H1 (cell line): ENCODE measurements around the gene SH3RF3. TPM values are rescaled to one million over a fixed set of nuclear protein-coding genes. Genes with fewer than 3 reads are reported as not detected.

Source experiments
- CTCF ChIA-PET: fragments of 300-600 bp; sonication (Branson Sonifier 250); formaldehyde crosslinking; loops from one replicate; lab custom pipeline; 2021; ENCODE audit not compliant: partially characterized antibody; lab: Charles Lee
- POLR2A ChIA-PET: fragments of 300-600 bp; sonication (Branson Sonifier 250); formaldehyde crosslinking; loops from one replicate; lab custom pipeline; 2021; ENCODE audit warnings: inconsistent platforms; ENCODE audit not compliant: partially characterized antibody; lab: Charles Lee
- DNase-seq, 2 experiments: peaks; one replicate each; pipeline versions ENCODE4 v3.0.0 to v3.0.0-alpha.2; 2010 to 2022; ENCODE audit warnings: low spot score in 2 of 2, low read depth in 1 of 2, mixed read lengths in 1 of 2
- FAIRE-seq: peaks from 2 replicates; lab custom pipeline; 2011; peaks lifted over from hg19 to GRCh38; lab: Jason Lieb, UNC
- H2AFZ ChIP-seq: 2 replicates; pipeline ENCODE4 v1.8.1; 2012; ENCODE audit warnings: low read length, inconsistent platforms
- H2AK5ac ChIP-seq: 2 replicates; pipeline ENCODE4 v1.6.1; 2013; ENCODE audit warnings: low read depth, low read length
- H2BK120ac ChIP-seq: replicated peaks from 2 replicates; pipeline ENCODE3; 2013; ENCODE audit warnings: low read depth, low read length, inconsistent platforms
- H2BK12ac ChIP-seq: 2 replicates; pipeline ENCODE4 v1.6.1; 2013; ENCODE audit warnings: low read depth, low read length
- H2BK15ac ChIP-seq: 2 replicates; pipeline ENCODE4 v1.6.1; 2013; ENCODE audit warnings: low read length
- H2BK20ac ChIP-seq: 2 replicates; pipeline ENCODE4 v1.6.1; 2013; ENCODE audit warnings: low read length
- H2BK5ac ChIP-seq: 2 replicates; pipeline ENCODE4 v1.6.1; 2013; ENCODE audit warnings: low read depth, low read length
- H3K14ac ChIP-seq: 2 replicates; pipeline ENCODE4 v1.6.1; 2013; ENCODE audit warnings: inconsistent platforms; ENCODE audit not compliant: insufficient read length
- H3K18ac ChIP-seq: 2 replicates; pipeline ENCODE4 v1.6.1; 2013; ENCODE audit warnings: low read length; ENCODE audit errors: extremely low read depth
- H3K23ac ChIP-seq: 2 replicates; pipeline ENCODE4 v1.6.1; 2013; ENCODE audit warnings: inconsistent platforms; ENCODE audit not compliant: insufficient read length
- H3K23me2 ChIP-seq: 2 replicates; pipeline ENCODE4 v1.6.1; 2013; ENCODE audit warnings: low read depth, low read length
- H3K27ac ChIP-seq: 2 replicates; pipeline ENCODE4 v1.6.1; 2011; ENCODE audit warnings: low read depth, low read length, inconsistent platforms
- H3K27me3 ChIP-seq, 4 experiments: replicated peaks in 1 of 4; 1 replicate in 1 of 4; 2 replicates in 3 of 4; pipeline versions ENCODE4 v1.6.1 to v1.8.1; 2011 to 2013; ENCODE audit warnings: low read length in 3 of 4, mild to moderate bottlenecking in 3 of 4, inconsistent platforms in 2 of 4, mixed read lengths in 2 of 4, moderate library complexity in 1 of 4; ENCODE audit not compliant: control insufficient read depth in 3 of 4, insufficient read depth in 3 of 4; ENCODE audit errors: extremely low read depth in 1 of 4
- H3K36me3 ChIP-seq, 4 experiments: 2 replicates each; pipeline versions ENCODE4 v1.6.1 to v1.8.1; 2011 to 2013; ENCODE audit warnings: mild to moderate bottlenecking in 4 of 4, low read length in 3 of 4, moderate library complexity in 2 of 4, control low read depth in 1 of 4, inconsistent platforms in 1 of 4; ENCODE audit not compliant: insufficient read depth in 4 of 4, control insufficient read depth in 2 of 4
- H3K4ac ChIP-seq: replicated peaks from 2 replicates; pipeline ENCODE3; 2013; ENCODE audit warnings: low read length, low read depth, mixed read lengths, inconsistent platforms; ENCODE audit not compliant: insufficient read length
- H3K4me1 ChIP-seq, 4 experiments: replicated peaks in 1 of 4; 1 replicate in 1 of 4; 2 replicates in 3 of 4; pipeline versions ENCODE4 v1.6.1 to v1.8.1; 2011 to 2013; ENCODE audit warnings: low read length in 3 of 4, inconsistent platforms in 2 of 4, mixed read lengths in 1 of 4; ENCODE audit not compliant: insufficient read depth in 4 of 4, control insufficient read depth in 3 of 4
- H3K4me2 ChIP-seq, 2 experiments: 2 replicates each; pipeline versions ENCODE4 v1.6.1 to v1.8.1; 2011 to 2013; ENCODE audit warnings: low read depth in 2 of 2, low read length in 2 of 2, control low read depth in 1 of 2, inconsistent platforms in 1 of 2, mild to moderate bottlenecking in 1 of 2; ENCODE audit not compliant: insufficient read depth in 1 of 2
- H3K4me3 ChIP-seq, 4 experiments: fragments of 200-600, 300-600 bp in 1 of 4; sonication (generic), shearing (Covaris generic), sonication (Bioruptor Twin) in 1 of 4; 2 replicates each; pipeline versions ENCODE4 v1.5.1 to v1.8.1; 2011 to 2016; ENCODE audit warnings: low read length in 4 of 4, low read depth in 3 of 4, control low read depth in 2 of 4, inconsistent platforms in 2 of 4, mild to moderate bottlenecking in 2 of 4, mixed read lengths in 1 of 4, moderate library complexity in 1 of 4; ENCODE audit not compliant: insufficient read depth in 2 of 4; ENCODE audit errors: extremely low read depth in 1 of 4
- H3K56ac ChIP-seq: replicated peaks from 2 replicates; pipeline ENCODE3; 2013; ENCODE audit warnings: low read depth, mild to moderate bottlenecking, mixed read lengths, low read length, inconsistent platforms; ENCODE audit not compliant: insufficient read length
- H3K79me1 ChIP-seq: 2 replicates; pipeline ENCODE4 v1.6.1; 2013; ENCODE audit warnings: low read depth, low read length, control low read depth
- H3K79me2 ChIP-seq, 2 experiments: 2 replicates each; pipeline versions ENCODE4 v1.6.1 to v1.8.1; 2012 to 2013; ENCODE audit warnings: low read length in 2 of 2, mild to moderate bottlenecking in 2 of 2, inconsistent platforms in 1 of 2; ENCODE audit not compliant: insufficient read depth in 2 of 2, control insufficient read depth in 1 of 2
- H3K9ac ChIP-seq, 4 experiments: replicated peaks in 1 of 4; 1 replicate in 1 of 4; 2 replicates in 3 of 4; pipeline versions ENCODE4 v1.6.1 to v1.8.1; 2011 to 2013; ENCODE audit warnings: low read depth in 3 of 4, low read length in 3 of 4, control low read depth in 2 of 4, mild to moderate bottlenecking in 2 of 4, moderate library complexity in 2 of 4, inconsistent platforms in 1 of 4; ENCODE audit errors: extremely low read depth in 1 of 4
- H3K9me3 ChIP-seq, 2 experiments: 2 replicates each; pipeline versions ENCODE4 v1.6.1 to v1.8.1; 2012 to 2013; ENCODE audit warnings: mild to moderate bottlenecking in 2 of 2, moderate library complexity in 2 of 2, control low read depth in 1 of 2, inconsistent platforms in 1 of 2, low read depth in 1 of 2, low read length in 1 of 2, mixed read lengths in 1 of 2; ENCODE audit not compliant: insufficient read depth in 2 of 2
- H4K20me1 ChIP-seq, 2 experiments: replicated peaks in 1 of 2; 2 replicates each; pipeline versions ENCODE3 to v1.8.1; 2011 to 2013; ENCODE audit warnings: inconsistent platforms in 2 of 2, low read length in 2 of 2, mild to moderate bottlenecking in 1 of 2; ENCODE audit not compliant: insufficient read depth in 2 of 2, control insufficient read depth in 1 of 2
- H4K5ac ChIP-seq: 2 replicates; pipeline ENCODE4 v1.6.1; 2013; ENCODE audit warnings: low read length, low read depth, mixed read lengths, inconsistent platforms; ENCODE audit not compliant: insufficient read length
- H4K8ac ChIP-seq: 2 replicates; pipeline ENCODE4 v1.8.0; 2013; ENCODE audit warnings: mild to moderate bottlenecking, moderate library complexity, low read length, inconsistent platforms; ENCODE audit not compliant: insufficient read depth; ENCODE audit errors: extremely low read depth
- H4K91ac ChIP-seq: replicated peaks from 2 replicates; pipeline ENCODE3; 2013; ENCODE audit warnings: low read length, mixed read lengths, inconsistent platforms; ENCODE audit not compliant: insufficient read length
- BACH1 ChIP-seq: IDR thresholded peaks from 2 replicates; pipeline ENCODE4 v1.6.1; 2012; ENCODE audit warnings: low read length, improper control_type of control experiment
- CEBPB ChIP-seq: IDR thresholded peaks from 2 replicates; pipeline ENCODE4 v1.6.1; 2012; ENCODE audit warnings: low read depth, low read length
- KDM1A ChIP-seq: fragments of 200-600, 300-600 bp; sonication (generic); IDR thresholded peaks from 2 replicates; pipeline ENCODE4 v1.7.1; 2016; ENCODE audit warnings: mild to moderate bottlenecking, low read length, borderline replicate concordance
- POLR2A ChIP-seq, 2 experiments: IDR thresholded peaks; 1 replicate in 1 of 2; 2 replicates in 1 of 2; pipeline ENCODE4 v1.6.1; 2011; ENCODE audit warnings: low read depth in 2 of 2, low read length in 2 of 2, mild to moderate bottlenecking in 2 of 2; ENCODE audit errors: control extremely low read depth in 1 of 2
- SP1 ChIP-seq: IDR thresholded peaks from 2 replicates; pipeline ENCODE4 v1.6.1; 2011; ENCODE audit warnings: low read depth, low read length
- SP2 ChIP-seq: IDR thresholded peaks from 2 replicates; pipeline ENCODE4 v1.6.1; 2012; ENCODE audit warnings: mild to moderate bottlenecking, low read length, inconsistent platforms
- TEAD4 ChIP-seq: IDR thresholded peaks from 2 replicates; pipeline ENCODE4 v1.6.1; 2012; ENCODE audit warnings: low read depth, low read length, inconsistent platforms, mixed read lengths
- WGBS, 2 experiments: shearing (Covaris generic) in 1 of 2; methylation state at CpG; one replicate each; pipeline versions ENCODE4 v1.1.6 to v1.1.7; 2013 to 2015; ENCODE audit warnings: low lambda C conversion rate in 2 of 2, mixed read lengths in 2 of 2, inconsistent platforms in 1 of 2, low coverage in 1 of 2, missing lambda C conversion rate in 1 of 2; ENCODE audit not compliant: insufficient replicate concordance in 2 of 2, insufficient coverage in 1 of 2, insufficient read length in 1 of 2; ENCODE audit errors: extremely low coverage in 1 of 2, missing lambda C conversion rate in 1 of 2; 5-methylcytosine and 5-hydroxymethylcytosine counted together
- polyA plus RNA-seq, 7 experiments: library from polyadenylated mRNA; depleted of rRNA in 3 of 7; stranded (reverse) in 5 of 7; unstranded in 2 of 7; fragments of >200 nt in 5 of 7; fragments of 200-250 nt in 2 of 7; gene quantifications; 1 replicate in 5 of 7; 2 replicates in 1 of 7; 4 replicates in 1 of 7; pipeline versions ENCODE4 v1.2.1 to v1.2.3, GENCODE V29; 2011 to 2013; ENCODE audit warnings: missing spikeins in 2 of 7, mixed read lengths in 2 of 7
- total RNA-seq: library from RNA; stranded (reverse); fragmentation: NEBNext Ultra II Directional; extraction: Animal tissue kit (Norgen Biotek cat#: 25700); gene quantifications from 2 replicates; pipeline ENCODE4 v1.2.1, GENCODE V29; 2021

SH3RF3 gene
- total and polyA plus RNA-seq, 2 of the 8 experiments (the other 6 are each of a cell fraction or from before 2014, with no cell fraction given) = 0.11 to 0.65 TPM

- Histone ChIP-seq H3K79me1 (no peaks in the 10 kb centered on the region), H3K23ac (no peak overlapping the region), H3K27ac (no peak overlapping the region), H3K4me2 (no peak overlapping the region), H4K8ac (no peak overlapping the region), H2AK5ac (no peak overlapping the region), H3K56ac (no peak overlapping the region), H2BK15ac (no peak overlapping the region), H3K4me3 (no peak overlapping the region), H2BK5ac (no peak overlapping the region), H3K36me3 (no peaks in the 10 kb centered on the region), H3K9me3 (no peaks in the 10 kb centered on the region), H2AFZ (no peak overlapping the region), H2BK20ac (no peak overlapping the region), H3K4ac (no peak overlapping the region), H3K23me2 (no peaks in the 10 kb centered on the region), H3K4me1 (no peaks in the 10 kb centered on the region; a peak in 1 of 7 replicates), H3K9ac (no peak overlapping the region), H3K79me2 (no peaks in the 10 kb centered on the region), H4K5ac (no peak overlapping the region), H3K27me3 (no peaks in the 10 kb centered on the region; a peak in 1 of 7 replicates), H2BK120ac (no peak overlapping the region), H3K18ac (no peak overlapping the region), H4K91ac (no peak overlapping the region), H3K14ac (no peak overlapping the region), H2BK12ac (no peak overlapping the region), H4K20me1 (no peaks in the 10 kb centered on the region)
- no peak for DNase-seq
- ChIA-PET POLR2A (no interaction called here), CTCF (interaction anchor here (0.7 to 2.0 kb wide), 14 partner anchors 8 to 294 kb away, joined by 3 to 10 read pairs (median 4); no protein-coding TSS in a partner anchor)
- FAIRE-seq = no peak
- TF ChIP-seq SP1 (no peak), TEAD4 (no peak), SP2 (no peak), POLR2A (IDR thresholded peaks at IDR 0.05; ENCODE audit: control extremely low read depth in 1 of 2, low read depth in 2 of 2, low read length in 2 of 2) (no peak), CEBPB (no peak), KDM1A (no peak), BACH1 (no peak)
- 93% methylated on average over 11 of the region's 11 CpGs; no CpG with 5 or more reads in 1 of the 2 experiments for WGBS, 2 experiments
Measured at GRCh38 chr2:109215866-109216265, 86.9 kb downstream of the SH3RF3 start.
